ENCODE measurements around the gene TERB1. TPM values are rescaled to one million over a fixed set of nuclear protein-coding genes. Genes with fewer than 3 reads are reported as not detected.

Gene TERB1
- total RNA-seq, 4 donors from 2014 or later: 0.27 to 2.1 TPM; not detected in 2

- TF ChIP-seq POLR2A (IDR thresholded peaks at IDR 0.05) (no peak), CTCF (IDR thresholded peaks at IDR 0.05) (no peak)
- Histone ChIP-seq H3K4me1 (peaks cover 10 to 12% of the 10 kb centered on the region in 2 donors), H3K9me3 (no peaks in the 10 kb centered on the region), H3K27me3 (peaks cover 7% of the 10 kb centered on the region), H3K27ac (no peak overlapping the region), H3K36me3 (no peaks in the 10 kb centered on the region), H3K4me3 (replicated peaks in 1 of 3) (no peak overlapping the region)
- WGBS, 2 donors: 91 to 92% methylated on average over 4 of the region's 4 CpGs
- DNase-seq: no peak
- intact Hi-C loops (cut with DNase I): no loop called here
Measured at GRCh38 chr16:66841366-66841765, 40.0 kb upstream of the TERB1 start.

GRCh38 chr16:66840883-66841282, 39.5 kb upstream of the TERB1 start:
- Histone ChIP-seq H3K9me3 (no peaks in the 10 kb centered on the region), H3K27me3 (peaks cover 7% of the 10 kb centered on the region), H3K4me3 (replicated peaks in 1 of 3) (no peak overlapping the region), H3K27ac (no peak overlapping the region), H3K4me1 (peaks cover 10 to 12% of the 10 kb centered on the region in 2 donors), H3K36me3 (no peaks in the 10 kb centered on the region)
- 62 to 66% methylated on average over 3 of the region's 3 CpGs for WGBS, 2 donors
- intact Hi-C loops (cut with DNase I): no loop called here
- no peak for TF ChIP-seq POLR2A (IDR thresholded peaks at IDR 0.05)
- no peak for TF ChIP-seq CTCF (IDR thresholded peaks at IDR 0.05)
- no peak for DNase-seq

GRCh38 chr16:66834746-66835145, 33.4 kb upstream of the TERB1 start:
- Histone ChIP-seq H3K27ac (no peak overlapping the region), H3K4me3 (replicated peaks in 1 of 3) (no peak overlapping the region), H3K9me3 (no peaks in the 10 kb centered on the region), H3K27me3 (no peaks in the 10 kb centered on the region), H3K4me1 (peaks cover 2 to 3% of the 10 kb centered on the region in 2 donors), H3K36me3 (no peaks in the 10 kb centered on the region)
- WGBS, 2 donors: 84 to 91% methylated on average over 5 of the region's 5 CpGs
- intact Hi-C loops (cut with DNase I): loop anchor here (5.0 kb wide), 1 partner anchor 33 kb away; no protein-coding TSS in a partner anchor
- TF ChIP-seq POLR2A (IDR thresholded peaks at IDR 0.05) (no peak), CTCF (IDR thresholded peaks at IDR 0.05) (no peak)
- DNase-seq: no peak

- WGBS, 2 donors: 79 to 84% methylated on average over 7 of the region's 7 CpGs
- Histone ChIP-seq H3K9me3 (no peaks in the 10 kb centered on the region), H3K4me3 (replicated peaks in 1 of 3) (no peak overlapping the region), H3K27ac (no peak overlapping the region), H3K36me3 (no peaks in the 10 kb centered on the region), H3K4me1 (peaks cover 9 to 15% of the 10 kb centered on the region in 2 donors), H3K27me3 (no peaks in the 10 kb centered on the region)
- intact Hi-C loops (cut with DNase I): loop anchor here (5.0 kb wide), 1 partner anchor 35 kb away; no protein-coding TSS in a partner anchor
- TF ChIP-seq POLR2A (IDR thresholded peaks at IDR 0.05): no peak
- no peak for DNase-seq
Measured at GRCh38 chr16:66832661-66833305, 31.4 kb upstream of the TERB1 start.

- no peaks in the 10 kb centered on the region for H3K27me3 ChIP-seq
- H3K4me1 ChIP-seq: peaks cover 9 to 15% of the 10 kb centered on the region in 2 donors
- no peak for DNase-seq
- intact Hi-C loops (cut with DNase I): loop anchor here (5.0 kb wide), 1 partner anchor 35 kb away; no protein-coding TSS in a partner anchor
- no peaks in the 10 kb centered on the region for H3K9me3 ChIP-seq
- no peak overlapping the region for H3K4me3 ChIP-seq (replicated peaks in 1 of 3)
- H3K36me3 ChIP-seq: no peaks in the 10 kb centered on the region
- 81 to 84% methylated on average over 3 of the region's 3 CpGs for WGBS, 2 donors
- no peak overlapping the region for H3K27ac ChIP-seq
- no peak for TF ChIP-seq POLR2A (IDR thresholded peaks at IDR 0.05)
- no peak for TF ChIP-seq CTCF (IDR thresholded peaks at IDR 0.05)
Measured at GRCh38 chr16:66832190-66832589, 30.8 kb upstream of the TERB1 start.

All from thyroid gland (tissue), 4 donors.